Naive thymus-derived CD4-positive, alpha-beta T cell (primary cell): Measurements from ENCODE around the gene ZNF90. TPM values are rescaled to one million over a fixed set of nuclear protein-coding genes. Genes with fewer than 3 reads are reported as not detected.
"Not testable (repeated sequence)": the region's sequence is repeated elsewhere in the genome, so short reads cannot be mapped to it uniquely, and the experiment has no call there.

Source experiments
- ATAC-seq: fragments of 150-1000 bp; cut with Tn5 transposase; 2 replicates; pipeline ENCODE4 v1.10.0; 2021; ENCODE audit warnings: mild to moderate bottlenecking, moderate library complexity
- CTCF ChIA-PET: fragments of 350-600 bp; sonication (Branson Sonifier 250); formaldehyde crosslinking; loops from one replicate; lab custom pipeline; 2021; ENCODE audit warnings: antibody characterized with exemption; lab: Charles Lee
- POLR2A ChIA-PET: fragments of 350-600 bp; sonication (Branson Sonifier 250); formaldehyde crosslinking; loops from one replicate; lab custom pipeline; 2021; ENCODE audit warnings: antibody characterized with exemption, inconsistent platforms; lab: Charles Lee
- DNase-seq, 9 donors: peaks; one replicate each; pipeline versions ENCODE4 v3.0.0 to v3.0.0-alpha.2; 2020 to 2022; ENCODE audit warnings: mixed read lengths in 1 of 9
- H3K27ac ChIP-seq: one replicate; pipeline ENCODE4 v1.7.0; 2013; ENCODE audit warnings: mild to moderate bottlenecking, low read depth, low read length, moderate library complexity
- H3K27me3 ChIP-seq, 2 donors: one replicate each; pipeline ENCODE4 v1.7.0; 2013; ENCODE audit warnings: low read length in 2 of 2, mild to moderate bottlenecking in 2 of 2, moderate library complexity in 2 of 2; ENCODE audit not compliant: control insufficient read depth in 2 of 2, insufficient read depth in 2 of 2
- H3K36me3 ChIP-seq, 3 experiments: 1 replicate in 2 of 3; 2 replicates in 1 of 3; pipeline ENCODE4 v1.7.0; 2013; ENCODE audit warnings: low read length in 3 of 3, mild to moderate bottlenecking in 3 of 3, moderate library complexity in 1 of 3; ENCODE audit not compliant: insufficient read depth in 3 of 3, control insufficient read depth in 2 of 3
- H3K4me1 ChIP-seq, 2 donors: one replicate each; pipeline ENCODE4 v1.7.0; 2013; ENCODE audit warnings: low read length in 2 of 2, mild to moderate bottlenecking in 2 of 2, moderate library complexity in 1 of 2; ENCODE audit not compliant: control insufficient read depth in 2 of 2, insufficient read depth in 2 of 2
- H3K4me3 ChIP-seq: 2 replicates; pipeline ENCODE4 v1.7.0; 2013; ENCODE audit warnings: mild to moderate bottlenecking, low read length
- H3K9me3 ChIP-seq, 3 experiments: 1 replicate in 2 of 3; 2 replicates in 1 of 3; pipeline ENCODE4 v1.7.0; 2013; ENCODE audit warnings: low read length in 3 of 3; ENCODE audit not compliant: control insufficient read depth in 2 of 3
- H3K27ac Mint-ChIP-seq, 9 donors: one replicate each; pipeline ENCODE4 v1.8.0; 2020 to 2022; ENCODE audit warnings: mixed read lengths in 9 of 9, mild to moderate bottlenecking in 8 of 9, moderate library complexity in 5 of 9, inconsistent platforms in 2 of 9
- H3K27me3 Mint-ChIP-seq, 5 donors: one replicate each; pipeline ENCODE4 v1.8.0; 2021 to 2022; ENCODE audit warnings: mixed read lengths in 5 of 5, mild to moderate bottlenecking in 1 of 5
- H3K36me3 Mint-ChIP-seq, 5 donors: one replicate each; pipeline ENCODE4 v1.8.0; 2020 to 2022; ENCODE audit warnings: mixed read lengths in 5 of 5, mild to moderate bottlenecking in 3 of 5, inconsistent platforms in 1 of 5
- H3K4me1 Mint-ChIP-seq, 7 donors: one replicate each; pipeline ENCODE4 v1.8.0; 2020 to 2022; ENCODE audit warnings: mixed read lengths in 7 of 7, mild to moderate bottlenecking in 3 of 7, inconsistent platforms in 1 of 7
- H3K4me3 Mint-ChIP-seq, 10 donors: one replicate each; pipeline ENCODE4 v1.8.0; 2020 to 2022; ENCODE audit warnings: mild to moderate bottlenecking in 10 of 10, mixed read lengths in 10 of 10, moderate library complexity in 6 of 10, inconsistent platforms in 2 of 10
- H3K9me3 Mint-ChIP-seq, 11 donors: one replicate each; pipeline ENCODE4 v1.8.0; 2020 to 2022; ENCODE audit warnings: mixed read lengths in 11 of 11, mild to moderate bottlenecking in 4 of 11, inconsistent platforms in 1 of 11, moderate library complexity in 1 of 11
- intact Hi-C, 2 donors: fragments of 100-400 bp; cut with micrococcal nuclease; formaldehyde crosslinking; loops; one replicate each; pipeline ENCODE4 v1.15.1; 2023
- polyA plus RNA-seq, 2 donors: library from polyadenylated mRNA; unstranded; fragments of 300-500 nt; fragmentation: Illumina TruSeq; gene quantifications; one replicate each; pipeline ENCODE4 v1.2.3, GENCODE V29; 2021
- total RNA-seq, 6 experiments: library from RNA in 5 of 6; stranded (reverse) in 5 of 6; gene quantifications; 1 replicate in 5 of 6; 2 replicates in 1 of 6; pipeline ENCODE4 v1.2.3 and lab custom pipeline; 2021 to 2026

Gene ZNF90
- total and polyA plus RNA-seq, 7 experiments from 2014 or later = 1.8 to 7.7 (median 4.0) TPM

GRCh38 chr19:20067943-20068342 lies 9.9 kb upstream of the ZNF90 start:
- Mint-ChIP-seq H3K27ac (no peak overlapping the region), H3K4me3 (no peak overlapping the region), H3K4me1 (no peaks in the 10 kb centered on the region), H3K36me3 (peaks cover 0 to 23% (median 6%) of the 10 kb centered on the region in 5 donors), H3K27me3 (peaks cover 0 to 39% (median 24%) of the 10 kb centered on the region in 5 donors), H3K9me3 (peaks cover 1 to 62% (median 22%) of the 10 kb centered on the region in 11 donors)
- no peak for DNase-seq
- Histone ChIP-seq H3K4me1 (no peaks in the 10 kb centered on the region), H3K4me3 (no peak overlapping the region), H3K27ac (no peak overlapping the region), H3K27me3 (no peaks in the 10 kb centered on the region), H3K9me3 (no peaks in the 10 kb centered on the region), H3K36me3 (no peaks in the 10 kb centered on the region)
- ChIA-PET POLR2A (no interaction called here), CTCF (no interaction called here)
- ATAC-seq = no peak
- intact Hi-C loops = no loop called here

DNA sequence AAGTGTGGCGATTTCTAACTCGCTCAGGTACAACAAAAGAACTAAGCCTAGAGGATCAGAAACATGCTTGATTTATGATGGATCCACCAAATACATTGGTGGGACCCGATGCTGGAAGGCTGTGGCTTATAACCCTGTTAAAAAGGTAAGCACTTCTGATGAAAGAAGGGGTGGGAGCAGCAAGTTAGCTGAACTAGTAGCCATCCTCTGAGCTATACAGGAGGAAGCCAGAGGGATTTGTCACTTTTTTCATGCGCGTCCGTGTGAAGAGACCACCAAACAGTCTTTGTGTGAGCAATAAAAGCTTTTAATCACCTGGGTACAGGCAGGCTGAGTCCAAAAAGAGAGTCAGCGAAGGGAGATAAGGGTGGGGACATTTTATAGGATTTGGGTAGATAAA lies 9.2 kb upstream of the ZNF90 start:
- CTCF ChIA-PET, H3K4me3 ChIP-seq, H3K27me3 ChIP-seq, DNase-seq, POLR2A ChIA-PET, H3K4me1 ChIP-seq, H3K27ac Mint-ChIP-seq, H3K36me3 ChIP-seq, H3K27ac ChIP-seq, ATAC-seq, H3K9me3 ChIP-seq, H3K4me1 Mint-ChIP-seq, intact Hi-C loops: not testable (repeated sequence)
- Mint-ChIP-seq H3K4me3 (peak overlapping the region in 1 of 10 donors; percentile 53), H3K9me3 (peaks cover 1 to 66% (median 22%) of the 10 kb centered on the region in 11 donors), H3K36me3 (peaks cover 0 to 23% (median 6%) of the 10 kb centered on the region in 5 donors), H3K27me3 (peaks cover 0 to 39% (median 24%) of the 10 kb centered on the region in 5 donors)

- Mint-ChIP-seq H3K36me3 (peaks cover 0 to 23% (median 6%) of the 10 kb centered on the region in 5 donors), H3K4me1 (peaks cover 0 to 1% (median 0%) of the 10 kb centered on the region in 7 donors), H3K9me3 (peaks cover 1 to 62% (median 22%) of the 10 kb centered on the region in 11 donors), H3K27ac (no peak overlapping the region), H3K27me3 (peaks cover 0 to 39% (median 24%) of the 10 kb centered on the region in 5 donors), H3K4me3 (no peak overlapping the region)
- no peaks in the 10 kb centered on the region for H3K36me3 ChIP-seq
- ATAC-seq (no peak), DNase-seq (no peak)
- H3K4me3 ChIP-seq = no peak overlapping the region
- intact Hi-C loops = loop anchor here in 1 of 2 donors (10.0 kb wide), 1 partner anchor 354 kb away; no protein-coding TSS in a partner anchor
- no peaks in the 10 kb centered on the region for H3K9me3 ChIP-seq
- no peak overlapping the region for H3K27ac ChIP-seq
- H3K4me1 ChIP-seq = no peaks in the 10 kb centered on the region
- ChIA-PET CTCF (no interaction called here), POLR2A (no interaction called here)
- H3K27me3 ChIP-seq = no peaks in the 10 kb centered on the region
Measured at GRCh38 chr19:20070691-20071090, 7.1 kb upstream of the ZNF90 start.

GRCh38 chr19:20072936-20073335 lies 4.9 kb upstream of the ZNF90 start:
- Mint-ChIP-seq H3K4me1 (peaks cover 0 to 5% (median 5%) of the 10 kb centered on the region in 7 donors), H3K27ac (no peak overlapping the region), H3K9me3 (peaks cover 0 to 50% (median 15%) of the 10 kb centered on the region in 11 donors), H3K4me3 (no peak overlapping the region), H3K27me3 (peaks cover 0 to 23% (median 13%) of the 10 kb centered on the region in 5 donors), H3K36me3 (peaks cover 0 to 20% (median 6%) of the 10 kb centered on the region in 5 donors)
- no peak overlapping the region for H3K27ac ChIP-seq
- POLR2A ChIA-PET = no interaction called here
- H3K27me3 ChIP-seq = no peaks in the 10 kb centered on the region
- no peaks in the 10 kb centered on the region for H3K36me3 ChIP-seq
- no peaks in the 10 kb centered on the region for H3K9me3 ChIP-seq
- CTCF ChIA-PET = no interaction called here
- intact Hi-C loops = loop anchor here in 1 of 2 donors (10.0 kb wide), 1 partner anchor 352 kb away; no protein-coding TSS in a partner anchor
- no peak for ATAC-seq
- no peaks in the 10 kb centered on the region for H3K4me1 ChIP-seq
- H3K4me3 ChIP-seq = no peak overlapping the region
- no peak for DNase-seq

- Mint-ChIP-seq H3K4me3 (peak overlapping the region; percentile 86 to 89 (median 88)), H3K27ac (peak overlapping the region in 4 of 9 donors; percentile 39 to 82 (median 52)), H3K4me1 (peaks cover 0 to 27% (median 14%) of the 10 kb centered on the region in 7 donors), H3K9me3 (peaks cover 0 to 47% (median 6%) of the 10 kb centered on the region in 11 donors), H3K27me3 (no peaks in the 10 kb centered on the region), H3K36me3 (peaks cover 7 to 36% (median 27%) of the 10 kb centered on the region in 5 donors)
- Histone ChIP-seq H3K27ac (no peak overlapping the region), H3K36me3 (no peaks in the 10 kb centered on the region), H3K4me1 (peaks cover 4 to 8% of the 10 kb centered on the region in 2 donors), H3K27me3 (no peaks in the 10 kb centered on the region), H3K4me3 (peak overlapping the region; percentile 86), H3K9me3 (no peaks in the 10 kb centered on the region)
- ChIA-PET POLR2A (interaction anchor here (0.7 to 1.9 kb wide), 6 partner anchors 16 to 582 kb away, joined by 3 to 11 read pairs (median 5); partner anchors contain the start of genes ZNF486, ZNF626, ZNF682 and ZNF737), CTCF (no interaction called here)
- intact Hi-C loops = loop anchor here in 1 of 2 donors (5.0 to 10.0 kb wide), 5 partner anchors 301 to 1759 kb away; partner anchors contain the start of genes ZNF429, ZNF43 and ZNF66
- DNase-seq = peak in 4 of 9 donors; percentile 4 to 10 (median 6)
- no peak for ATAC-seq
Measured at GRCh38 chr19:20078581-20079031, 806 bp downstream of the ZNF90 start.

DNA sequence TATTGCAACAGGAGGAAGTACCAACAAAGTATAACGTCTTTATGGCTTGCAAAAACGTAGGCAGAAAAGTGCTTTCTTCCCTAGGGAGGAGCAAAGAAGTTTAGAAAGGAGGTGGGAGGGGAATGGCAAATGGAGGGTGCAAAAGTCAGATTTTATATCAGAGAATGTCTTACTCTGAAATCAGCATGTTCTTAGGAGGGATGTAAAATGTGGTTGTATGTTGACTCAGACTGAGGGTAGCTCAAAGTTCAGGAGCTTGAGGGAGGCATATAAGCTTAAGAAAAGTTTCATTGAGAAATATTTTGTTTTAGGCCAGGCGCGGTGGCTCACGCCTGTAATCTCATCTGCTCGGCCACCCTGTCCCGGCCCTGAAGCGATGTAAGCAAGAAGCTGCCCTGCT lies 1.7 kb downstream of the ZNF90 start:
- Mint-ChIP-seq H3K9me3 (peaks cover 0 to 52% (median 6%) of the 10 kb centered on the region in 11 donors), H3K4me1 (peaks cover 0 to 27% (median 14%) of the 10 kb centered on the region in 7 donors), H3K27ac (no peak overlapping the region), H3K4me3 (peak overlapping the region in 9 of 10 donors; percentile 15 to 89 (median 59)), H3K36me3 (peaks cover 7 to 38% (median 28%) of the 10 kb centered on the region in 5 donors), H3K27me3 (no peaks in the 10 kb centered on the region)
- Histone ChIP-seq H3K4me1 (peaks cover 4 to 8% of the 10 kb centered on the region in 2 donors), H3K27ac (no peak overlapping the region), H3K27me3 (no peaks in the 10 kb centered on the region), H3K36me3 (no peaks in the 10 kb centered on the region), H3K9me3 (no peaks in the 10 kb centered on the region), H3K4me3 (no peak overlapping the region)
- ATAC-seq (no peak), DNase-seq (no peak)
- ChIA-PET POLR2A (no interaction called here), CTCF (no interaction called here)
- intact Hi-C loops = loop anchor here in 1 of 2 donors (5.0 to 10.0 kb wide), 5 partner anchors 302 to 1758 kb away; partner anchors contain the start of genes ZNF429, ZNF43 and ZNF66
